HG03066 (cell line): Measurements from ENCODE around the gene ECEL1.

Experiments used
- ATAC-seq: cut with Tn5 transposase; IDR thresholded peaks from one replicate; pipeline ENCODE4 v1.9.1; 2021; ENCODE audit warnings: low read depth; ENCODE audit not compliant: unreplicated experiment

The ECEL1 gene

GRCh38 chr2:232485348-232485756, 2.3 kb downstream of the ECEL1 start:
- no peak for ATAC-seq

- ATAC-seq = no peak
Observed at GRCh38 chr2:232484628-232485347, 2.8 kb downstream of the ECEL1 start.

- no peak for ATAC-seq
Observed at GRCh38 chr2:232483923-232484627, 3.6 kb downstream of the ECEL1 start.

- no peak for ATAC-seq
Observed at GRCh38 chr2:232483311-232483922, 4.2 kb downstream of the ECEL1 start.

- ATAC-seq = no peak
Observed at GRCh38 chr2:232482301-232483238, 5.1 kb downstream of the ECEL1 start.

GRCh38 chr2:232481322-232482140, 6.1 kb downstream of the ECEL1 start:
- ATAC-seq = no peak

- ATAC-seq = no peak
Observed at GRCh38 chr2:232480201-232481190, 7.1 kb downstream of the ECEL1 start.

- ATAC-seq = no peak
Observed at GRCh38 chr2:232479341-232480200, 8.1 kb downstream of the ECEL1 start.

- ATAC-seq = no peak
Observed at GRCh38 chr2:232478571-232479340, 8.9 kb downstream of the ECEL1 start.

- no peak for ATAC-seq
Observed at GRCh38 chr2:232477751-232478510, 9.7 kb downstream of the ECEL1 start.

GRCh38 chr2:232476791-232477190, 10.8 kb downstream of the ECEL1 start:
- no peak for ATAC-seq

GRCh38 chr2:232476045-232476444, 11.6 kb downstream of the ECEL1 start:
- ATAC-seq = no peak

GRCh38 chr2:232473467-232473890, 14.2 kb downstream of the ECEL1 start:
- ATAC-seq = no peak

- no peak for ATAC-seq
Observed at GRCh38 chr2:232466221-232466620, 21.4 kb downstream of the ECEL1 start.

- ATAC-seq = no peak
Observed at GRCh38 chr2:232465061-232465460, 22.6 kb downstream of the ECEL1 start.

GRCh38 chr2:232464544-232464885, 23.1 kb downstream of the ECEL1 start:
- ATAC-seq = no peak
